ENCODE data around the gene CEP250. TPM values are rescaled to one million over a fixed set of nuclear protein-coding genes. Genes with fewer than 3 reads are reported as not detected.
"Not testable (repeated sequence)": the region's sequence is repeated elsewhere in the genome, so short reads cannot be mapped to it uniquely, and the experiment has no call there.

Gene CEP250
- total RNA-seq, 1 donor: 22.0 TPM

DNA sequence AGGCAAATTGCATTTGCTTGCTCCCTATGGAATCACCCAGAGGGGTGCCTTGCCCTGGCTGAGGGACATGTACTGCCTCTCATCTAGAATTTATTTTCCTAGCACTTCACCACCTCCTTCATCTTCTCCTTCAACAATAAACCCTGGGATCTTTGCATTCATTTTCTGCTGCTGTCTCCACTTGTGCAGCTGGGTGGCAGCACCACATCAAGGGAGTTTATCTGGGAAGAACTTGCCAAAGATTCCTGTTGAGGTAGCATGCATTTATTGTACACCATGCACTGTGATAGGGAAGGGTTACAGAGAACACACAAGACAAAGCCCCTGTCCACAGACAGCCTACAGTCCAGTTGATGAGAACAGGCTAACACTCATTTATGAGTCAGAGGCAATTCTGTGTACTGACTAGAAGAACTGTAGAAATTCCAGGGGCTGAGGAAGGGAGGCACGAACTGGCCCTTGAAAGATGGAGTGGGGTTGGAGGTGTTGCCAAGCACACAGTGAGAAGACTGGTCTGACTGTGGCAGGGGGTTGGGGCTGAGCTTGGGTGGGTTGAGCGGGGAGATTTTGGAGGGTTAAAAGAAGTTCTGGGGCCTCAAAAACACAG, 56.5 kb downstream of the CEP250 start:
- TF ChIP-seq, protein P1, sequence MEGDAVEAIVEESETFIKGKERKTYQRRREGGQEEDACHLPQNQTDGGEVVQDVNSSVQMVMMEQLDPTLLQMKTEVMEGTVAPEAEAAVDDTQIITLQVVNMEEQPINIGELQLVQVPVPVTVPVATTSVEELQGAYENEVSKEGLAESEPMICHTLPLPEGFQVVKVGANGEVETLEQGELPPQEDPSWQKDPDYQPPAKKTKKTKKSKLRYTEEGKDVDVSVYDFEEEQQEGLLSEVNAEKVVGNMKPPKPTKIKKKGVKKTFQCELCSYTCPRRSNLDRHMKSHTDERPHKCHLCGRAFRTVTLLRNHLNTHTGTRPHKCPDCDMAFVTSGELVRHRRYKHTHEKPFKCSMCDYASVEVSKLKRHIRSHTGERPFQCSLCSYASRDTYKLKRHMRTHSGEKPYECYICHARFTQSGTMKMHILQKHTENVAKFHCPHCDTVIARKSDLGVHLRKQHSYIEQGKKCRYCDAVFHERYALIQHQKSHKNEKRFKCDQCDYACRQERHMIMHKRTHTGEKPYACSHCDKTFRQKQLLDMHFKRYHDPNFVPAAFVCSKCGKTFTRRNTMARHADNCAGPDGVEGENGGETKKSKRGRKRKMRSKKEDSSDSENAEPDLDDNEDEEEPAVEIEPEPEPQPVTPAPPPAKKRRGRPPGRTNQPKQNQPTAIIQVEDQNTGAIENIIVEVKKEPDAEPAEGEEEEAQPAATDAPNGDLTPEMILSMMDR (IDR thresholded peaks at IDR 0.05; ENCODE audit: insufficient read depth, low read length): peak; percentile 70
- H3K4me3 ChIP-seq (ENCODE audit: low read depth, low read length): no peak overlapping the region
- DNase-seq (ENCODE audit: low read depth): peak; percentile 59

DNA sequence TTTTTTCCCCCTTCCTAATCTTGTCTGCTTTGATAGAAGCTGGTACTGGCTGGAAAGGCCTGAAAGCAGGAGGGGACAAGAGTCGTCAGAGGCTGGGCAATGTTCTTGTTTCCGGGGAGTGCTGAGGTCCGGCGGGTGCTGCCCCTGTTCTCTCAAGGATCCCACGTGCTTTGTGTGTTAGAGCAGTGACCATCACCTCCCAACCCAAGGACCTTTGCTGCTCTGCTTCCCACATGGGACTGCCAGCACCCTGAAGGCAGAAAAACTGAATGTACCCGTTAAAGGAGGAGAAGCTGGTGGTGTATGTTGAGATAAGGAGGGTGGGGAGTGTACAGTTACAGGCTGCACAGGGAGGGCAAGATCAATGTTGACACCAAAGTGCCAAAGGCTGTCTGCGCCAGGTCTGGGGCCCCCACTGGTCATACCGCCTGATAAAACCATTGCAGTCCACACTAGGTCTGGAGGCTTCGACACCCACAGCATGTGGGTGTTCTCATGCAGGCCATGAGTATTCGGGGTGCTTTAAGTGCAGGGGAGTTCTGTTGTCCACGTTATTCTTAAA, 59.1 kb downstream of the CEP250 start:
- no peak for DNase-seq (ENCODE audit: low read depth)
- TF ChIP-seq, protein P1 (IDR thresholded peaks at IDR 0.05; ENCODE audit: insufficient read depth, low read length): no peak
- H3K4me3 ChIP-seq (ENCODE audit: low read depth, low read length): no peak overlapping the region

DNA sequence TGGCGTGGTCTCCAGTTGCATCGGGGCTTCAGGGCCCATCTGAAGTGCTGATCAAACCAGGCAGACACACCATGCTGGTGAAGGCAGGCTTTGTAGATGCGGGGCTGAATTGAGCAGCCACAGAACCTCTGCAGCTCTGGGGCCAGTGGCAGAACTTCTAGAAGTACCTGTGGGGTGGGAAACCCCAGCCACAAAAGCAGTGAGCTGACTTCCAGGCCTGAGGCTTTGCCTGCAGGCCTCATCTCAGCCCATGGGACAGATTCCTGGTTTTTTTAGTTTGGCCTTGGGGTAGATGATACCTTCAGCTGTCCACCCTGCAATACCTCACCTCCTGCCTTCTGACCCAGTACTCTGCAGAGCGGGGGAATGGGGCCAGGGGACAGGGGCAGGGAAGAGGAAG, 59.9 kb downstream of the CEP250 start:
- TF ChIP-seq, protein P1 (IDR thresholded peaks at IDR 0.05; ENCODE audit: insufficient read depth, low read length): no peak
- DNase-seq (ENCODE audit: low read depth): no peak
- H3K4me3 ChIP-seq (ENCODE audit: low read depth, low read length): no peak overlapping the region

DNA sequence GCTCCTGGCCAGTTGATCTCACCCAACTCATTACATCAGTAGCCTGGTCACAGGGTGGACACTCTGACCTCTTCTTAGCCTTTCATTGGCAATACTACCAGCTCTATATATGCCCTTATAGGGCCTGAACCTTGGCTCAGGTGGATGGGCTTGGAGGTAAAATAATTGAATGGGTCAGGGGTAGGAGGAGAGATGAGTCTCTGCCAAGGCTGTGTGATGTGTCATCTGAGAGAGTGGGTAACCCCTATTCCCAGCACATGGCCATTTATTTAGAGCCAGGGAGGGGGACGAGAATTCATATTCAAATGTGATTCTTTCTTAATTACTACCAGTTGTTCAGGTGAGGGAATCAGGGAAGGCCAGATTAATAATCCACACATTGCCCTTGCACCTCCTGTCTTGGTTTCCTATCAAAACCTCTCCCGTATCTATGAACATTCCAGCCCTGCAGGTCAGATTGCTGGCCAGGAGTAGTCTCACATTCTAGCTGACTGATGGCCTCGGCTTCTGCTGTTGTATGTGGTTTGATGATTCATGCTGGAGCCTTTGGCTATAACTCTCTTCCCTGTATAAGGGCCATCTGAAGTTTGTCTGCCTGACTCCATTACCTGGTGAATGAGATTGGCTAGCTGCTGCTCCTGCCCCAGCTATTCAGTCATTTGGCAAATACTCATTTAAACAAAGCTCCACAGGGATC, 60.7 kb downstream of the CEP250 start:
- TF ChIP-seq, protein P1 (IDR thresholded peaks at IDR 0.05; ENCODE audit: insufficient read depth, low read length): no peak
- H3K4me3 ChIP-seq (ENCODE audit: low read depth, low read length): no peak overlapping the region
- peak; percentile 79 for DNase-seq (ENCODE audit: low read depth)

DNA sequence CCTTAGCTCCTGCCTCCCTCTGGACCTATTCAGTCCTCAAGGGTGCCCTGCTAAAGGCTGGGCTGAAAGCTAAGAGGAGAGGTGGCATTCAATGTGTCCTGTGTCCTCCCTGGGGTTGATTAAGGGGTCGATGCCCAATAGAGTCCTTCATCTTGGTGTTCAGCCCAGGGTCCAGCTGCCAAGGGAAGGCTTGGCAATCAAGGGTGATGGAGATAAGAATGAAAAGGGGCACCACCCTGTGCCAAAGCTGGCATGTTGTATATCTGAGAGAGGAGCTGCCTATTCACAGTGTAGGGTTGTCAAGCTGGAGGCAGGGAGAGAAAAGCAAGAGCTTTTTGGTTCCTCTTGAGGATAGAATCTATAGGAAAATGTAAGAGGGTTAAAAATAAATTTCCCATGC, 61.7 kb downstream of the CEP250 start:
- TF ChIP-seq, protein P1 (IDR thresholded peaks at IDR 0.05; ENCODE audit: insufficient read depth, low read length): no peak
- DNase-seq (ENCODE audit: low read depth): no peak
- H3K4me3 ChIP-seq (ENCODE audit: low read depth, low read length): no peak overlapping the region

DNA sequence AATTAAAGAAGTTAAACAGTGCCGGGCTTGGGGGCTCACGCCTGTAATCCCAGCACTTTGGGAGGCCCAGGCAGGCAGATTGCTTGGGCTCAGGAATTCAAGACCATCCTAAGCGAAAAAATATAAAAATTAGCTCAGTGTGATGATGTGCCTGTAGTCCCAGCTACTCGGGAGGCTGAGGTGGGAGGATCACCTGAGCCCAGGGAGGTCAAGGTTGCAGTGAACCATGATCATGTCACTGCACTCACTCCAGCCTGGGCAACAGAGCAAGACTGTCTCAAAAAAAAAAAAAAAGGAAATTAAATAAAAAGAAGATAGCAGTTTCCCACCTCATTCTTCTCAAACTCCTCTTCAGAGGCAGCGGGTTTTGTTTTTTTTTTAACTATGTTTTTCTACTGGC, 62.4 kb downstream of the CEP250 start:
- not testable (repeated sequence) for DNase-seq (ENCODE audit: low read depth); H3K4me3 ChIP-seq (ENCODE audit: low read depth, low read length)

DNA sequence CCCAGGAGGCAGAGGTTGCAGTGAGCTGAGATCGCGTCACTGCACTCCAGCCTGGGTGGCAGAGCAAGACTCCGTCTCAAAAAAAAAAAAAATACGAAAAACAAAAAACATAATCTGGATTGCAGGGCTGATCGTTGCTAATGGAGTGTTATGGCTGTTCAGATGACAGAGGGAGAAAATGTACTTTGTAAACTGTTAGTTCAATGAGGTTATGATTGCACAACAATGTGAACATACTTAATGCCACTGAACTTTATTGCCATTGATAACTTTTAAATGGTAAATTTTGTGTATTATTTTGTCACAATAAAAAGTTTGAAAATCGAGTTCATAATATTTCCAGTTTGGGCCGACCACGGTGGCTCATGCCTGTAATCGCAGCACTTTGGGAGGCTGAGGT, 63.6 kb downstream of the CEP250 start:
- no peak overlapping the region for H3K4me3 ChIP-seq (ENCODE audit: low read depth, low read length)
- DNase-seq (ENCODE audit: low read depth): no peak
- TF ChIP-seq, protein P1 (IDR thresholded peaks at IDR 0.05; ENCODE audit: insufficient read depth, low read length): no peak
